Measurements from ENCODE around the gene APBB2.

Gene APBB2

GRCh38 chr4:40769266-40769665 is 445.1 kb downstream of the APBB2 start:
- Histone ChIP-seq H2AFZ (ENCODE audit: low read length) (no peak overlapping the region), H3K27me3 (ENCODE audit: insufficient read depth, low read length) (no peaks in the 10 kb centered on the region), H3F3A (ENCODE audit: insufficient read depth, low read length) (no peaks in the 10 kb centered on the region), H3K9ac (ENCODE audit: low read length) (no peak overlapping the region), H3K79me2 (ENCODE audit: insufficient read depth, low read length) (no peaks in the 10 kb centered on the region), H3K27ac (ENCODE audit: low read depth, low read length, poor library complexity, severe bottlenecking) (no peak overlapping the region), H3K36me3 (ENCODE audit: insufficient read depth, low read length) (no peaks in the 10 kb centered on the region), H3K4me1 (ENCODE audit: insufficient read depth, low read length, severe bottlenecking) (no peaks in the 10 kb centered on the region), H3K9me3 (ENCODE audit: low read length) (no peaks in the 10 kb centered on the region), H3K4me2 (ENCODE audit: low read length) (no peak overlapping the region), H4K20me1 (ENCODE audit: insufficient read depth, low read length) (no peaks in the 10 kb centered on the region), H3K4me3 (ENCODE audit: low read depth, low read length, poor library complexity, severe bottlenecking) (no peak overlapping the region), H3K9me2 (ENCODE audit: low read depth, low read length) (no peaks in the 10 kb centered on the region)
- TF ChIP-seq EZH2 (IDR thresholded peaks at IDR 0.05; ENCODE audit: borderline replicate concordance, low read length) (no peak), CTCF (IDR thresholded peaks at IDR 0.05; ENCODE audit: low read length) (no peak)

- no peaks in the 10 kb centered on the region for H3K4me1 ChIP-seq (ENCODE audit: insufficient read depth, low read length, severe bottlenecking)
- H3K9me2 ChIP-seq (ENCODE audit: low read depth, low read length): no peaks in the 10 kb centered on the region
- no peak overlapping the region for H2AFZ ChIP-seq (ENCODE audit: low read length)
- H3K36me3 ChIP-seq (ENCODE audit: insufficient read depth, low read length): no peaks in the 10 kb centered on the region
- H3K27ac ChIP-seq (ENCODE audit: low read depth, low read length, poor library complexity, severe bottlenecking): no peak overlapping the region
- H3F3A ChIP-seq (ENCODE audit: insufficient read depth, low read length): no peaks in the 10 kb centered on the region
- H4K20me1 ChIP-seq (ENCODE audit: insufficient read depth, low read length): no peaks in the 10 kb centered on the region
- TF ChIP-seq EZH2 (IDR thresholded peaks at IDR 0.05; ENCODE audit: borderline replicate concordance, low read length): no peak
- TF ChIP-seq CTCF (IDR thresholded peaks at IDR 0.05; ENCODE audit: low read length): no peak
- no peaks in the 10 kb centered on the region for H3K27me3 ChIP-seq (ENCODE audit: insufficient read depth, low read length)
- H3K79me2 ChIP-seq (ENCODE audit: insufficient read depth, low read length): no peaks in the 10 kb centered on the region
- H3K4me2 ChIP-seq (ENCODE audit: low read length): no peak overlapping the region
- no peaks in the 10 kb centered on the region for H3K9me3 ChIP-seq (ENCODE audit: low read length)
- H3K9ac ChIP-seq (ENCODE audit: low read length): no peak overlapping the region
- no peak overlapping the region for H3K4me3 ChIP-seq (ENCODE audit: low read depth, low read length, poor library complexity, severe bottlenecking)
Measured at GRCh38 chr4:40763228-40763716, 451.1 kb downstream of the APBB2 start.

All from OCI-LY1 (cell line).